A673 (cell line): ENCODE data around the gene GPA33.

ENCODE experiments used
- CTCF ChIP-seq: fragments of 300-800, 200-600 bp; sonication (generic); conservative IDR thresholded peaks from 2 replicates; pipeline ENCODE4 v1.5.1; 2017; ENCODE audit warnings: low read depth, mild to moderate bottlenecking, antibody characterized with exemption, low read length, moderate library complexity, mixed read lengths
- EZH2 ChIP-seq: fragments of 200-600 bp; sonication (generic); IDR thresholded peaks from 2 replicates; pipeline ENCODE4 v1.6.1; 2017; ENCODE audit warnings: borderline replicate concordance, low read depth, mild to moderate bottlenecking, mixed read lengths, antibody characterized with exemption, low read length; ENCODE audit not compliant: poor library complexity, severe bottlenecking

- TF ChIP-seq CTCF (no peak), EZH2 (no peak)
Measured at GRCh38 chr1:167135281-167135840, 45.2 kb upstream of the GPA33 start.
